Osteoblast (primary cell): Measurements from ENCODE around the gene OR51M1. TPM values are rescaled to one million over a fixed set of nuclear protein-coding genes. Genes with fewer than 3 reads are reported as not detected.

Experiments
- DNase-seq: peaks from one replicate; pipeline ENCODE4 v3.0.0; 2011; ENCODE audit warnings: low spot score, mixed read lengths; ENCODE audit not compliant: insufficient read length; ENCODE audit errors: missing footprints
- H2AFZ ChIP-seq: 2 replicates; pipeline ENCODE4 v1.6.0; 2011; ENCODE audit warnings: mild to moderate bottlenecking, low read length
- H3K27ac ChIP-seq: 2 replicates; pipeline ENCODE4 v1.5.1; 2011; ENCODE audit warnings: mild to moderate bottlenecking, low read depth, low read length, moderate library complexity
- H3K27me3 ChIP-seq: 2 replicates; pipeline ENCODE4 v1.6.0; 2012; ENCODE audit warnings: mild to moderate bottlenecking, control low read depth, inconsistent platforms, low read length, moderate library complexity; ENCODE audit not compliant: insufficient read depth
- H3K36me3 ChIP-seq: 2 replicates; pipeline ENCODE4 v1.5.1; 2011; ENCODE audit warnings: mild to moderate bottlenecking, low read length, control low read depth, moderate library complexity; ENCODE audit not compliant: insufficient read depth
- H3K4me1 ChIP-seq: 2 replicates; pipeline ENCODE4 v1.5.1; 2011; ENCODE audit warnings: mild to moderate bottlenecking, low read length, control low read depth, moderate library complexity; ENCODE audit not compliant: insufficient read depth
- H3K4me2 ChIP-seq: 2 replicates; pipeline ENCODE4 v1.6.0; 2011; ENCODE audit warnings: mild to moderate bottlenecking, low read length; ENCODE audit not compliant: insufficient read depth
- H3K4me3 ChIP-seq: fragments of 200-600 bp; sonication (generic); 3 replicates; pipeline ENCODE4 v1.5.1; 2012; ENCODE audit warnings: mild to moderate bottlenecking, low read length, inconsistent platforms; ENCODE audit not compliant: insufficient read depth
- H3K79me2 ChIP-seq: 2 replicates; pipeline ENCODE4 v1.6.0; 2012; ENCODE audit warnings: mild to moderate bottlenecking, low read length, control low read depth, inconsistent platforms; ENCODE audit not compliant: insufficient read depth
- H3K9me3 ChIP-seq: 2 replicates; pipeline ENCODE4 v1.5.1; 2011; ENCODE audit warnings: low read depth, low read length, control low read depth
- H4K20me1 ChIP-seq: 2 replicates; pipeline ENCODE4 v1.6.0; 2012; ENCODE audit warnings: mild to moderate bottlenecking, low read length, control low read depth; ENCODE audit not compliant: insufficient read depth
- CTCF ChIP-seq: IDR thresholded peaks from 2 replicates; pipeline ENCODE4 v1.5.1; 2011; ENCODE audit warnings: mild to moderate bottlenecking, low read depth, low read length, moderate library complexity; ENCODE audit errors: extremely low read depth
- total RNA-seq: library from RNA; depleted of rRNA; stranded (reverse); fragments of >200 nt; gene quantifications from 2 replicates; pipeline ENCODE4 v1.2.3, GENCODE V29; 2012

OR51M1 gene
- total RNA-seq, 1 donor, result not detected

GRCh38 chr11:5339771-5340322, 43.8 kb upstream of the OR51M1 start:
- Histone ChIP-seq H3K27ac (no peak overlapping the region), H2AFZ (no peak overlapping the region), H3K9me3 (no peaks in the 10 kb centered on the region), H3K27me3 (no peaks in the 10 kb centered on the region), H3K36me3 (no peaks in the 10 kb centered on the region), H3K4me3 (no peak overlapping the region), H3K4me1 (peaks cover 16% of the 10 kb centered on the region), H4K20me1 (no peaks in the 10 kb centered on the region), H3K4me2 (no peak overlapping the region), H3K79me2 (no peaks in the 10 kb centered on the region)
- no peak for TF ChIP-seq CTCF
- DNase-seq, result no peak

GRCh38 chr11:5343474-5344335, 39.9 kb upstream of the OR51M1 start, which contains the start of gene OR51B5:
TSS of gene OR51B5 (minus strand) at chr11:5343524. CDS start at chr11:5343524, 0 bp downstream.
- Histone ChIP-seq H3K4me1 (peaks cover 26% of the 10 kb centered on the region), H3K27ac (peak within 1 kb of the TSS; percentile 58), H3K4me3 (no peak within 1 kb of the TSS), H3K36me3 (no peaks in the 10 kb centered on the region), H3K4me2 (no peak within 1 kb of the TSS), H3K79me2 (no peaks in the 10 kb centered on the region), H3K27me3 (no peaks in the 10 kb centered on the region), H4K20me1 (no peaks in the 10 kb centered on the region), H3K9me3 (no peaks in the 10 kb centered on the region), H2AFZ (no peak within 1 kb of the TSS)
- TF ChIP-seq CTCF, result no peak
- DNase-seq, result no peak

GRCh38 chr11:5345831-5346230, 37.8 kb upstream of the OR51M1 start:
- H3K36me3 ChIP-seq, result no peaks in the 10 kb centered on the region
- no peaks in the 10 kb centered on the region for H3K9me3 ChIP-seq
- H3K27me3 ChIP-seq, result no peaks in the 10 kb centered on the region
- no peak overlapping the region for H3K4me2 ChIP-seq
- H3K4me3 ChIP-seq, result no peak overlapping the region
- peak overlapping the region; percentile 62 for H2AFZ ChIP-seq
- no peaks in the 10 kb centered on the region for H4K20me1 ChIP-seq
- TF ChIP-seq CTCF, result no peak
- peaks cover 29% of the 10 kb centered on the region for H3K4me1 ChIP-seq
- peak overlapping the region; percentile 40 for H3K27ac ChIP-seq
- no peak for DNase-seq
- H3K79me2 ChIP-seq, result no peaks in the 10 kb centered on the region

GRCh38 chr11:5348551-5349194, 34.9 kb upstream of the OR51M1 start:
- no peak for TF ChIP-seq CTCF
- DNase-seq, result no peak
- Histone ChIP-seq H3K9me3 (no peaks in the 10 kb centered on the region), H2AFZ (no peak overlapping the region), H3K4me3 (no peak overlapping the region), H3K36me3 (no peaks in the 10 kb centered on the region), H3K27me3 (no peaks in the 10 kb centered on the region), H3K4me1 (peaks cover 23% of the 10 kb centered on the region), H3K4me2 (no peak overlapping the region), H3K27ac (no peak overlapping the region), H4K20me1 (no peaks in the 10 kb centered on the region), H3K79me2 (no peaks in the 10 kb centered on the region)
